HepG2 (cell line): ENCODE measurements around the gene ZG16. TPM values are rescaled to one million over a fixed set of nuclear protein-coding genes. Genes with fewer than 3 reads are reported as not detected.

Experiments
- DMAP1 ChIP-seq: IDR thresholded peaks from 2 replicates; pipeline ENCODE4 v1.6.1; 2016
- HNF4G ChIP-seq, 2 experiments: sonication (generic) in 1 of 2; formaldehyde crosslinking in 1 of 2; IDR thresholded peaks; 2 replicates each; pipeline versions ENCODE4 v1.4.0 to v1.6.1; 2011 to 2020; ENCODE audit warnings: borderline replicate concordance in 2 of 2, low read depth in 2 of 2, mild to moderate bottlenecking in 2 of 2, low read length in 1 of 2, missing genetic modification reagents in 1 of 2, moderate library complexity in 1 of 2
- HNRNPL ChIP-seq: fragments of 200-400 bp; formaldehyde crosslinking; IDR thresholded peaks from 2 replicates; pipeline ENCODE4 v1.6.1; 2017; ENCODE audit warnings: mild to moderate bottlenecking, low read depth, low read length
- KDM6A ChIP-seq: IDR thresholded peaks from 2 replicates; pipeline ENCODE4 v1.6.1; 2016; ENCODE audit warnings: low read depth
- MED1 ChIP-seq: sonication (generic); formaldehyde crosslinking; IDR thresholded peaks from 2 replicates; pipeline ENCODE4 v1.4.0; 2020; ENCODE audit warnings: missing genetic modification reagents
- MTF2 ChIP-seq: sonication (generic); formaldehyde crosslinking; IDR thresholded peaks from 2 replicates; pipeline ENCODE4 v1.5.0; 2020; ENCODE audit warnings: missing genetic modification reagents, borderline replicate concordance
- NR2C2 ChIP-seq: sonication (generic); formaldehyde crosslinking; IDR thresholded peaks from 2 replicates; pipeline ENCODE4 v1.4.0; 2020; ENCODE audit warnings: missing genetic modification reagents, mild to moderate bottlenecking, moderate library complexity, borderline replicate concordance
- PTBP1 ChIP-seq: fragments of 200-400 bp; formaldehyde crosslinking; IDR thresholded peaks from 2 replicates; pipeline ENCODE4 v1.6.1; 2018; ENCODE audit warnings: low read length, low read depth; ENCODE audit not compliant: poor library complexity, severe bottlenecking
- SKIL ChIP-seq: sonication (generic); formaldehyde crosslinking; IDR thresholded peaks from 2 replicates; pipeline ENCODE4 v1.8.0; 2022; ENCODE audit warnings: missing genetic modification reagents, mild to moderate bottlenecking, moderate library complexity, borderline replicate concordance
- YY1 ChIP-seq: IDR thresholded peaks from 2 replicates; pipeline ENCODE4 v1.6.1; 2011; ENCODE audit warnings: low read length, low read depth, moderate library complexity, mild to moderate bottlenecking; ENCODE audit not compliant: insufficient read depth, insufficient replicate concordance
- ZNF180 ChIP-seq: sonication (generic); formaldehyde crosslinking; IDR thresholded peaks from 2 replicates; pipeline ENCODE4 v1.4.0; 2020; ENCODE audit warnings: low read depth, missing genetic modification reagents, borderline replicate concordance
- polyA plus RNA-seq, 8 experiments: library from polyadenylated mRNA; depleted of rRNA in 3 of 8; stranded (reverse) in 7 of 8; unstranded in 1 of 8; fragments of >200 nt; fragmentation: Illumina TruSeq in 4 of 8; extraction: Trizol in 4 of 8; gene quantifications; 2 replicates each; pipeline versions ENCODE4 v1.2.1 to v1.2.3, GENCODE V29; 2011 to 2016; ENCODE audit warnings: low read depth in 4 of 8, missing spikeins in 1 of 8, mixed read lengths in 1 of 8; ENCODE audit not compliant: insufficient read depth in 1 of 8
- total RNA-seq, 5 experiments: library from RNA; depleted of rRNA; stranded (reverse); fragments of >200 nt; fragmentation: Illumina TruSeq; extraction: Trizol; gene quantifications; 2 replicates each; pipeline ENCODE4 v1.2.3, GENCODE V29; 2016; ENCODE audit warnings: low read depth in 1 of 5
- TF ChIP-seq, protein P1 (sequence below): sonication (generic); formaldehyde crosslinking; IDR thresholded peaks from 2 replicates; pipeline ENCODE4 v1.5.0; 2020; ENCODE audit warnings: mild to moderate bottlenecking, missing genetic modification reagents, borderline replicate concordance
- TF ChIP-seq, protein P2 (sequence below): sonication (generic); formaldehyde crosslinking; IDR thresholded peaks from 2 replicates; pipeline ENCODE4 v1.4.0; 2020; ENCODE audit warnings: missing genetic modification reagents
- TF ChIP-seq, protein P3 (sequence below): sonication (generic); formaldehyde crosslinking; conservative IDR thresholded peaks from 2 replicates; pipeline ENCODE4 v1.8.0; 2022; ENCODE audit warnings: mild to moderate bottlenecking, moderate library complexity, missing genetic modification reagents

The ZG16 gene
- total and polyA plus RNA-seq, 2 of the 13 experiments (the other 11 are each of a cell fraction or from before 2014, with no cell fraction given): 0.04 to 0.07 TPM

DNA sequence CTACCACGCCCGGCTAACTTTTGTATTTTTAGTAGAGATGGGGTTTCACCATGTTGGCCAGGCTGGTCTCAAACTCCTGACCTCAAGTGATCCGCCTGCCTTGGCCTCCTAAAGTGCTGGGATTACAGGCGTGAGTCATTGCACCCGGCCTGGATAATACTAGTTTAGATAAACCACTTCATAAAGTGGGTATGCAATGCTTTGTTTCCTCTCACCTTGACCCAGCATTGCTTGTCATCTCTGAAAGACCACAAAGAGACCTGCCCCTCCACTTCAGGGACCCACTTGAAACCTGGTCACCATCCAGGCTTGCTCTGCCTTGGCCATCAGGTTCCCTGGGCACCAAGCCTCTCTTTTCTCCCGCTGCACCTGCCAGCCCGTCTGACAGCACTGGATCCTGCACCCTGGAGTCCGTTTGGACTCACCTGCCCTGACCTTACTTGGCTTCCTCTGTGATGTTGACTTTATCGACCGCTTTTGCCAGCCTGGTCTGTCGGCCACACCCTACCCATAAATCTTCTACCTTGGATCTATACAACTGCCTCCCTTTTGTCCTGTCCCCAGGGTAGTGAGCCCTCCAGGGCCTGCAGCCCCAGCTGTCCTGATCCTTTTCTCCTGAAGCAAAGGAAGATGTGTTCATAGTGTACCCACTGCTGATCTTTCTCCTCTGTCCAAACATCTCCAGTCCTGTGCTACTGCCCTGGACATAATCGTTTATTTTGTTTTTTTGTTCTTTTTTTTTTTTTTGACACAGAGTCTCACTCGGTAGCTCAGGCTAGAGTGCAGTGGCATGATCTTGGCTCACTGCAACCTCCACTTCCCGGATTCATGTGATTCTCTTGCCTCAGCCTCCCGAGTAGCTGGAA is 12.7 kb upstream of the ZG16 start (continued):
- TF ChIP-seq, protein P1, sequence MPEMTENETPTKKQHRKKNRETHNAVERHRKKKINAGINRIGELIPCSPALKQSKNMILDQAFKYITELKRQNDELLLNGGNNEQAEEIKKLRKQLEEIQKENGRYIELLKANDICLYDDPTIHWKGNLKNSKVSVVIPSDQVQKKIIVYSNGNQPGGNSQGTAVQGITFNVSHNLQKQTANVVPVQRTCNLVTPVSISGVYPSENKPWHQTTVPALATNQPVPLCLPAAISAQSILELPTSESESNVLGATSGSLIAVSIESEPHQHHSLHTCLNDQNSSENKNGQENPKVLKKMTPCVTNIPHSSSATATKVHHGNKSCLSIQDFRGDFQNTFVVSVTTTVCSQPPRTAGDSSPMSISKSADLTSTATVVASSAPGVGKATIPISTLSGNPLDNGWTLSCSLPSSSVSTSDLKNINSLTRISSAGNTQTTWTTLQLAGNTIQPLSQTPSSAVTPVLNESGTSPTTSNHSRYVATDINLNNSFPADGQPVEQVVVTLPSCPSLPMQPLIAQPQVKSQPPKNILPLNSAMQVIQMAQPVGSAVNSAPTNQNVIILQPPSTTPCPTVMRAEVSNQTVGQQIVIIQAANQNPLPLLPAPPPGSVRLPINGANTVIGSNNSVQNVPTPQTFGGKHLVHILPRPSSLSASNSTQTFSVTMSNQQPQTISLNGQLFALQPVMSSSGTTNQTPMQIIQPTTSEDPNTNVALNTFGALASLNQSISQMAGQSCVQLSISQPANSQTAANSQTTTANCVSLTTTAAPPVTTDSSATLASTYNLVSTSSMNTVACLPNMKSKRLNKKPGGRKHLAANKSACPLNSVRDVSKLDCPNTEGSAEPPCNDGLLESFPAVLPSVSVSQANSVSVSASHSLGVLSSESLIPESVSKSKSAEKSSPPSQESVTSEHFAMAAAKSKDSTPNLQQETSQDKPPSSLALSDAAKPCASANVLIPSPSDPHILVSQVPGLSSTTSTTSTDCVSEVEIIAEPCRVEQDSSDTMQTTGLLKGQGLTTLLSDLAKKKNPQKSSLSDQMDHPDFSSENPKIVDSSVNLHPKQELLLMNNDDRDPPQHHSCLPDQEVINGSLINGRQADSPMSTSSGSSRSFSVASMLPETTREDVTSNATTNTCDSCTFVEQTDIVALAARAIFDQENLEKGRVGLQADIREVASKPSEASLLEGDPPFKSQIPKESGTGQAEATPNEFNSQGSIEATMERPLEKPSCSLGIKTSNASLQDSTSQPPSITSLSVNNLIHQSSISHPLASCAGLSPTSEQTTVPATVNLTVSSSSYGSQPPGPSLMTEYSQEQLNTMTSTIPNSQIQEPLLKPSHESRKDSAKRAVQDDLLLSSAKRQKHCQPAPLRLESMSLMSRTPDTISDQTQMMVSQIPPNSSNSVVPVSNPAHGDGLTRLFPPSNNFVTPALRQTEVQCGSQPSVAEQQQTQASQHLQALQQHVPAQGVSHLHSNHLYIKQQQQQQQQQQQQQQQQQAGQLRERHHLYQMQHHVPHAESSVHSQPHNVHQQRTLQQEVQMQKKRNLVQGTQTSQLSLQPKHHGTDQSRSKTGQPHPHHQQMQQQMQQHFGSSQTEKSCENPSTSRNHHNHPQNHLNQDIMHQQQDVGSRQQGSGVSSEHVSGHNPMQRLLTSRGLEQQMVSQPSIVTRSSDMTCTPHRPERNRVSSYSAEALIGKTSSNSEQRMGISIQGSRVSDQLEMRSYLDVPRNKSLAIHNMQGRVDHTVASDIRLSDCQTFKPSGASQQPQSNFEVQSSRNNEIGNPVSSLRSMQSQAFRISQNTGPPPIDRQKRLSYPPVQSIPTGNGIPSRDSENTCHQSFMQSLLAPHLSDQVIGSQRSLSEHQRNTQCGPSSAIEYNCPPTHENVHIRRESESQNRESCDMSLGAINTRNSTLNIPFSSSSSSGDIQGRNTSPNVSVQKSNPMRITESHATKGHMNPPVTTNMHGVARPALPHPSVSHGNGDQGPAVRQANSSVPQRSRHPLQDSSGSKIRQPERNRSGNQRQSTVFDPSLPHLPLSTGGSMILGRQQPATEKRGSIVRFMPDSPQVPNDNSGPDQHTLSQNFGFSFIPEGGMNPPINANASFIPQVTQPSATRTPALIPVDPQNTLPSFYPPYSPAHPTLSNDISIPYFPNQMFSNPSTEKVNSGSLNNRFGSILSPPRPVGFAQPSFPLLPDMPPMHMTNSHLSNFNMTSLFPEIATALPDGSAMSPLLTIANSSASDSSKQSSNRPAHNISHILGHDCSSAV (CRISPR knock-in tag): no peak
- peak; percentile 76 for TF ChIP-seq DMAP1 (CRISPR knock-in tag)
- no peak for TF ChIP-seq MTF2 (CRISPR knock-in tag)
- TF ChIP-seq ZNF180: no peak
- peak; percentile 97 for TF ChIP-seq MED1 (CRISPR knock-in tag)
- TF ChIP-seq HNRNPL: peak; percentile 91
- TF ChIP-seq YY1: no peak
- TF ChIP-seq, protein P2, sequence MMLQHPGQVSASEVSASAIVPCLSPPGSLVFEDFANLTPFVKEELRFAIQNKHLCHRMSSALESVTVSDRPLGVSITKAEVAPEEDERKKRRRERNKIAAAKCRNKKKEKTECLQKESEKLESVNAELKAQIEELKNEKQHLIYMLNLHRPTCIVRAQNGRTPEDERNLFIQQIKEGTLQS (CRISPR knock-in tag): peak; percentile 67
- TF ChIP-seq, protein P3, sequence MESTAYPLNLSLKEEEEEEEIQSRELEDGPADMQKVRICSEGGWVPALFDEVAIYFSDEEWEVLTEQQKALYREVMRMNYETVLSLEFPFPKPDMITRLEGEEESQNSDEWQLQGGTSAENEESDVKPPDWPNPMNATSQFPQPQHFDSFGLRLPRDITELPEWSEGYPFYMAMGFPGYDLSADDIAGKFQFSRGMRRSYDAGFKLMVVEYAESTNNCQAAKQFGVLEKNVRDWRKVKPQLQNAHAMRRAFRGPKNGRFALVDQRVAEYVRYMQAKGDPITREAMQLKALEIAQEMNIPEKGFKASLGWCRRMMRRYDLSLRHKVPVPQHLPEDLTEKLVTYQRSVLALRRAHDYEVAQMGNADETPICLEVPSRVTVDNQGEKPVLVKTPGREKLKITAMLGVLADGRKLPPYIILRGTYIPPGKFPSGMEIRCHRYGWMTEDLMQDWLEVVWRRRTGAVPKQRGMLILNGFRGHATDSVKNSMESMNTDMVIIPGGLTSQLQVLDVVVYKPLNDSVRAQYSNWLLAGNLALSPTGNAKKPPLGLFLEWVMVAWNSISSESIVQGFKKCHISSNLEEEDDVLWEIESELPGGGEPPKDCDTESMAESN (CRISPR knock-in tag): peak; percentile 96
- TF ChIP-seq PTBP1: no peak
- peak; percentile 74 for TF ChIP-seq NR2C2 (CRISPR knock-in tag)
- TF ChIP-seq HNF4G (IDR thresholded peaks at IDR 0.05; ENCODE audit: borderline replicate concordance, low read depth, low read length): peak; percentile 93
- peak; percentile 94 for TF ChIP-seq HNF4G (CRISPR knock-in tag; IDR thresholded peaks at IDR 0.05; ENCODE audit: borderline replicate concordance, low read depth)
- TF ChIP-seq KDM6A (CRISPR knock-in tag): peak; percentile 66; the same call in 1 of the 2 replicates
- TF ChIP-seq SKIL: peak; percentile 94
